Pancreas (tissue), 10 donors: ENCODE measurements around the gene CLASP1. TPM values are rescaled to one million over a fixed set of nuclear protein-coding genes. Genes with fewer than 3 reads are reported as not detected.
"Not testable (repeated sequence)": the region's sequence is repeated elsewhere in the genome, so short reads cannot be mapped to it uniquely, and the experiment has no call there.

Experiments
- ATAC-seq, 4 donors: fragments of 200-7000 bp; cut with Tn5 transposase; one replicate each; pipeline versions ENCODE4 v1.8.0 to v1.9.1; 2020; ENCODE audit warnings: mild to moderate bottlenecking in 4 of 4, moderate library complexity in 4 of 4
- DNase-seq, 6 donors: peaks; one replicate each; pipeline ENCODE4 v3.0.0-alpha.2; 2020
- FAIRE-seq: peaks from 2 replicates; lab custom pipeline; 2012; peaks lifted over from hg19 to GRCh38; lab: Jason Lieb, UNC
- H3K27ac ChIP-seq, 4 donors: fragments of 200-600 bp; sonication (generic); 1 replicate in 3 of 4; 2 replicates in 1 of 4; pipeline versions ENCODE4 v1.5.0 to v1.8.0; 2020
- H3K27me3 ChIP-seq, 4 donors: fragments of 200-600 bp; one replicate each; pipeline ENCODE4 v1.8.0; 2021
- H3K36me3 ChIP-seq, 3 donors: fragments of 200-600 bp; sonication (generic) in 1 of 3; one replicate each; pipeline versions ENCODE4 v1.5.0 to v1.8.0; 2020 to 2021
- H3K4me1 ChIP-seq, 3 donors: fragments of 200-600 bp; one replicate each; pipeline ENCODE4 v1.8.0; 2021
- H3K4me3 ChIP-seq, 4 donors: fragments of 200-600 bp; sonication (generic) in 2 of 4; one replicate each; pipeline versions ENCODE4 v1.5.0 to v1.8.0; 2020 to 2021
- H3K9me3 ChIP-seq, 4 donors: fragments of 200-600 bp; one replicate each; pipeline ENCODE4 v1.8.0; 2021
- WGBS, 2 donors: extraction: QIAGEN DNeasy Blood & Tissue Kit; methylation state at CpG; one replicate each; pipeline ENCODE4 v1.1.7; 2013; 5-methylcytosine and 5-hydroxymethylcytosine counted together
- intact Hi-C, 3 donors: fragments of 100-400 bp; cut with DNase I; formaldehyde crosslinking; loops; one replicate each; pipeline versions ENCODE4 v1.11.1 to v1.14.2; 2022
- polyA plus RNA-seq, 2 donors: library from polyadenylated mRNA; stranded (reverse); fragments of 200-250 nt; gene quantifications; one replicate each; pipeline ENCODE4 v1.2.3, GENCODE V29; 2013
- total RNA-seq, 6 donors: library from RNA; stranded (reverse); fragmentation: NEBNext Ultra II Directional in 4 of 6; extraction: Animal tissue kit (Norgen Biotek cat#: 25700) in 4 of 6; gene quantifications; one replicate each; pipeline versions ENCODE4 v1.2.1 to v1.2.4, GENCODE V29; 2021 to 2023
- TF ChIP-seq, protein P1 (sequence below), 4 donors: fragments of 200-600 bp; sonication (generic) in 3 of 4; IDR thresholded peaks; one replicate each; pipeline versions ENCODE4 v1.5.0 to v1.8.0; 2021; ENCODE audit warnings: antibody characterized with exemption in 4 of 4
- donor health status: healthy with polysubstance abuse.
- donor health status: DM: no; HTN: no; CAD: no; lungs with moderate emphysema.
- donor health status: DM: no; HTN: no; CAD: no.
- donor health status: control.
- donor health status: control.
- donor health status: Bipolar disorder and iron deficiency.
- donor health status: DM: yes; HTN: yes; CAD: no.
- donor health status: DM: no; HTN: no; CAD: no.
- donor health status: DM: no; HTN: no; CAD: no.
- donor health status: DM: yes; HTN: yes; CAD: no.

Gene CLASP1
- total and polyA plus RNA-seq, 8 donors = 8.9 to 34.5 (median 21.3) TPM

DNA sequence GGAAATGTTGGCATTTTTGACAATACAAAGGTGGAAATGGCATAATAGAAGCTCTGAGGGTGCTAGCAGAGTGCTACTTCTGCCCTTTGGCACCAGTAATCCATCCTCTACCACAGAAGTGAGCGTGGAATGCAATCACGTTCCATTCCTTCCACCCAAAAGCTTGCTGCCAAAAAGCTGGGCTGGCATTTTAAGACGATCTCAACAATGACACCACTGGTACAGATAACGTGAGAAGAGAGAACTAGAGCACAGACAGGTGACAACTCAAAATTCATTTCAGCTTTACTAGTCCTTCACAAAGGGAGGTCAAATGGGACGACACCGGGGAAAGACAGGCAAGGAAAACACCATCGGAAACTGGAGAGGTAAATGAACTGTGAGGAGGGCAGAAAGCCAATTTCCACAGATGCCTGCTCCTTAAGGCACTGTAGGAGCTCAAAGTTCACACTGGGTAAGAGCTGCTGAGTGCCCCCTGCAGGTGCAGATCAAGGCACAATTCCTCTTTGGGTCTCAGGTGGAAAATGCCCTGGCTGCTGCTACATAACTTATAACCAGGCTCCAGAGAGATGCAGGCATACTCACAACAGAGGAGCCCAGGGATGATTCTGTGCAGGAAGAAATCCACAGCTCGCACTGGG is 169.3 kb downstream of the CLASP1 start:
- TF ChIP-seq, protein P1, sequence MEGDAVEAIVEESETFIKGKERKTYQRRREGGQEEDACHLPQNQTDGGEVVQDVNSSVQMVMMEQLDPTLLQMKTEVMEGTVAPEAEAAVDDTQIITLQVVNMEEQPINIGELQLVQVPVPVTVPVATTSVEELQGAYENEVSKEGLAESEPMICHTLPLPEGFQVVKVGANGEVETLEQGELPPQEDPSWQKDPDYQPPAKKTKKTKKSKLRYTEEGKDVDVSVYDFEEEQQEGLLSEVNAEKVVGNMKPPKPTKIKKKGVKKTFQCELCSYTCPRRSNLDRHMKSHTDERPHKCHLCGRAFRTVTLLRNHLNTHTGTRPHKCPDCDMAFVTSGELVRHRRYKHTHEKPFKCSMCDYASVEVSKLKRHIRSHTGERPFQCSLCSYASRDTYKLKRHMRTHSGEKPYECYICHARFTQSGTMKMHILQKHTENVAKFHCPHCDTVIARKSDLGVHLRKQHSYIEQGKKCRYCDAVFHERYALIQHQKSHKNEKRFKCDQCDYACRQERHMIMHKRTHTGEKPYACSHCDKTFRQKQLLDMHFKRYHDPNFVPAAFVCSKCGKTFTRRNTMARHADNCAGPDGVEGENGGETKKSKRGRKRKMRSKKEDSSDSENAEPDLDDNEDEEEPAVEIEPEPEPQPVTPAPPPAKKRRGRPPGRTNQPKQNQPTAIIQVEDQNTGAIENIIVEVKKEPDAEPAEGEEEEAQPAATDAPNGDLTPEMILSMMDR (IDR thresholded peaks at IDR 0.05) = peak in 2 of 4 donors; percentile 15 to 17
- Histone ChIP-seq H3K4me3 (no peak overlapping the region), H3K27me3 (no peaks in the 10 kb centered on the region), H3K27ac (peak overlapping the region in 1 of 4 donors; percentile 34), H3K36me3 (no peaks in the 10 kb centered on the region), H3K9me3 (no peaks in the 10 kb centered on the region), H3K4me1 (peaks cover 5 to 11% (median 7%) of the 10 kb centered on the region in 3 donors)
- intact Hi-C loops = no loop called here
- DNase-seq (peak in 4 of 6 donors; percentile 43 to 74 (median 59)), FAIRE-seq (no peak), ATAC-seq (peak; percentile 85 to 96 (median 91))
- WGBS, 2 donors = 14 to 18% methylated on average over 8 of the region's 8 CpGs

DNA sequence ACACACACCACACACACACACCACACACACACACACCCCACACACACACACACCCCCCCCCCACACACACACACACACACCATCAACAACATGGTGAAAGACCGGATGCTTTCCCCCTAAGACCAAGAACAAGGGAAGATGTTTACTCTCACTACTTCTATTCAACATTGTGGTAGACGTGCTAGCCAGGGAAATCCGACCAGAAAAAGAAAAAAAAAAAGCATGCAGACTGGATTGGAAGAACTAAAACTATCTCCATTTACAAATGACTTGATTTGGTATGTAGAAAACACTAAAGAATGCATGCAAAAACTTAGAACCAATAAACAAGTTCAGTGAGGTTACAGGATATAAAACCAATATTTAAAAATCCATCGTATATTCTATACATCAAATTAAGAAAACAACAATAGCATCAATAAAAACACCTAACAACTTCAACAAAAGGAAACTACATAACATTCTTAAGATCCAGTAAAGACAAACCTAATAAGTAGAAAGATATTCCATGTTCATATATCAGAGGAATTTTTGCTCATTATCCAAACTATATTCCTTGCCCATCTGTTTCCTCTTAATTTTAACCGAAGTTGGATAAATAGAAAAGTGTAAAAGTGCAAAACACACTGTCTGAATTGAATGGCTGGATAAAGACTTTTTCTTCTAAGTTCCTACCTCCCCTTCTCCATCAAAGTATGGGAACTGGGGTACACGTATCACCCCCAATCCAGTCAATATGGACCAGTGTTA is 170.1 kb downstream of the CLASP1 start:
- H3K27ac ChIP-seq = no peak overlapping the region
- FAIRE-seq (no peak), DNase-seq (no peak), ATAC-seq (no peak)
- H3K4me1 ChIP-seq = peaks cover 5 to 11% (median 7%) of the 10 kb centered on the region in 3 donors
- 83 to 85% methylated on average over 6 of the region's 6 CpGs for WGBS, 2 donors
- no peaks in the 10 kb centered on the region for H3K36me3 ChIP-seq
- H3K27me3 ChIP-seq = no peaks in the 10 kb centered on the region
- no peaks in the 10 kb centered on the region for H3K9me3 ChIP-seq
- TF ChIP-seq, protein P1 (IDR thresholded peaks at IDR 0.05) = no peak
- no peak overlapping the region for H3K4me3 ChIP-seq
- intact Hi-C loops = no loop called here

DNA sequence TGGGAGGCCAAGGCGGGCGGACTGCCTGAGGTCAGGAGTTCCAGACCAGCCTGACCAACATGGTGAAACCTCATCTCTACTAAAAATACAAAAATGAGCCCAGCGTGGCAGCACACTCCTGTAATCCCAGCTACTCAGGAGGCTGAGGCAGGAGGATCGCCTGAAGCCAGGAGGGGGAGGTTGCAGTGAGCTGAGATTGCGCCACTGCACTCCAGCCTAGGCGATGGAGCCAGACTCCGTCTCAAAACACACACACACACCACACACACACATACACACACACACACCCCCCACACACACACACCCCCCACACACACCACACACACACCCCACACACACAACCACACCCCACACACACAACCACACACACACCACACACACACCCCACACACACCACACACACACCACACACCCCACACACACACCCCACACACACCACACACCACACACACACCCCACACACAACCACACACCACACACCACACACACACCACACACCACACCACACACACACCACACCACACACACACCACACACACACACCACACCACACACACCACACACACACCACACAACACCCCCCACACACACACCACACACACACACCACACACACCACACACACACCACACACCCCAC is 170.8 kb downstream of the CLASP1 start:
- FAIRE-seq, H3K4me3 ChIP-seq, intact Hi-C loops, H3K36me3 ChIP-seq, H3K9me3 ChIP-seq, H3K27ac ChIP-seq, DNase-seq, H3K27me3 ChIP-seq, ATAC-seq: not testable (repeated sequence)
- H3K4me1 ChIP-seq = peaks cover 5 to 11% (median 7%) of the 10 kb centered on the region in 3 donors
- WGBS, 2 donors = 98% methylated on average over 7 of the region's 7 CpGs

DNA sequence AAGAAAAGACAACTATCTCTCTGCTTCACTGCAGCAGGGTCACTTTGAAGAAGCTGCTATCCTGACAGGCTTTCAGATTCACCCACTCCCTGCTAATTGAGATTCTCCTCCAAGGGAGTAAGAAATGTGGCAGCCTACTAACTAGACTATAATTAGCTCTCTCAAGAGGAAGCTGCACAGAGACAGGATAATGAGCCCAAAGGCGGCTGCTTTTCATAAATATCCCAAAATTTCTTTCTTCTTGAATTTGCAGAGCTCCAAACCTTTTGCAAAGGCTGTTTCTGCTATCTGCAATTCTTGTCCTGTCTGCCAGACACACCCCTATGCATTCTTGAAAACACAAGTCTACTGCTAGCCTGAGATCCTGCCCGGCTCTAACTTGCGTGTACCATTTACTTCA is 172.6 kb downstream of the CLASP1 start:
- no peak overlapping the region for H3K27ac ChIP-seq
- no peak overlapping the region for H3K4me3 ChIP-seq
- intact Hi-C loops = no loop called here
- H3K9me3 ChIP-seq = no peaks in the 10 kb centered on the region
- no peak for ATAC-seq
- no peaks in the 10 kb centered on the region for H3K27me3 ChIP-seq
- TF ChIP-seq, protein P1 (IDR thresholded peaks at IDR 0.05) = no peak
- 89 to 92% methylated on average over 3 of the region's 3 CpGs for WGBS, 2 donors
- H3K36me3 ChIP-seq = no peaks in the 10 kb centered on the region
- no peak for FAIRE-seq
- DNase-seq = no peak
- H3K4me1 ChIP-seq = peaks cover 7 to 11% (median 7%) of the 10 kb centered on the region in 3 donors

DNA sequence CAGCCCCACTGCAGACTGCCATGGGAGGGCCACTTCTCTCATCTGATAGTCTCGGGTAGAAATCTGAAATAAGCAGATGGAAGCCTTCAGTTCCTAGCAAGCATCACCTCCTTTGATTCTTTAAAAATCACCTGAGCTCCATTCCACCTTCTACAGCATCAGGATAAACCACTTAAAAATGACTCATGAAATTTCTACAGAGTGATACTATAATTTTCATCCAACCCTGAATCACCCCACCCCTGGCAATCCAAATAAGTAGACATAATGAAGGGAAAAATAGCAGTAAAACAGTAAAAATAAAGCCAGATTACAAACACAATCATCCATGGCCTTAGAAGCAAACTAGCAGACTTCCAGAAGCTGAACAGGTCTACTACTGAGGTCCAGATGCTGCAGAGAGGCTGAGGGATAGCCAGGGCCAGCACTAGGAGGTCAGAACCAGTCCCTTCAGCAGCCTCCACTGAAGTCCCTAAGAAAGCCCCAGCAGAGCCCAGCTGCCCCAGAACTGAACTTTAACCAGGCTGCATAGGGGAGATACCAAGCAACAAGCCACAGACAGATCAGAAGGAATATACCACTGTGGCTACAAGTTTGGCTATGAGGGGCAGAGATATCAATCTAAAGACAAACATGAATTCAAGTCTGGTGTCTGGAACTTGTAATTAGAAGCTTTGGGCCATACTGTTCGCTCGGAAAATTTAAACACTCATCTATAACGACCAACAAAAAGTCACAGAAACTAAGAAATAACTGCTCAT is 173.3 kb downstream of the CLASP1 start:
- intact Hi-C loops = no loop called here
- Histone ChIP-seq H3K4me1 (peaks cover 7 to 11% (median 7%) of the 10 kb centered on the region in 3 donors), H3K27me3 (no peaks in the 10 kb centered on the region), H3K9me3 (no peaks in the 10 kb centered on the region), H3K36me3 (no peaks in the 10 kb centered on the region), H3K27ac (no peak overlapping the region), H3K4me3 (no peak overlapping the region)
- DNase-seq = no peak
- 85 to 94% methylated on average over 4 of the region's 4 CpGs for WGBS, 2 donors
- TF ChIP-seq, protein P1 (IDR thresholded peaks at IDR 0.05) = no peak
- ATAC-seq = no peak
- FAIRE-seq = no peak
